ENCODE data around the gene HSD17B13. TPM values are rescaled to one million over a fixed set of nuclear protein-coding genes. Genes with fewer than 3 reads are reported as not detected.

Gene HSD17B13, protein sequence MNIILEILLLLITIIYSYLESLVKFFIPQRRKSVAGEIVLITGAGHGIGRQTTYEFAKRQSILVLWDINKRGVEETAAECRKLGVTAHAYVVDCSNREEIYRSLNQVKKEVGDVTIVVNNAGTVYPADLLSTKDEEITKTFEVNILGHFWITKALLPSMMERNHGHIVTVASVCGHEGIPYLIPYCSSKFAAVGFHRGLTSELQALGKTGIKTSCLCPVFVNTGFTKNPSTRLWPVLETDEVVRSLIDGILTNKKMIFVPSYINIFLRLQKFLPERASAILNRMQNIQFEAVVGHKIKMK
- 0.05 and 0.13 TPM in 2 replicates for polyA plus RNA-seq (2012; rRNA removed)
- 0.06 and 0.08 TPM in 2 replicates for polyA plus RNA-seq (2012; cell fraction: cytosol; rRNA removed)
- polyA plus RNA-seq (2012; cell fraction: nucleus; rRNA removed), result 0.31 TPM in 2 replicates

DNA sequence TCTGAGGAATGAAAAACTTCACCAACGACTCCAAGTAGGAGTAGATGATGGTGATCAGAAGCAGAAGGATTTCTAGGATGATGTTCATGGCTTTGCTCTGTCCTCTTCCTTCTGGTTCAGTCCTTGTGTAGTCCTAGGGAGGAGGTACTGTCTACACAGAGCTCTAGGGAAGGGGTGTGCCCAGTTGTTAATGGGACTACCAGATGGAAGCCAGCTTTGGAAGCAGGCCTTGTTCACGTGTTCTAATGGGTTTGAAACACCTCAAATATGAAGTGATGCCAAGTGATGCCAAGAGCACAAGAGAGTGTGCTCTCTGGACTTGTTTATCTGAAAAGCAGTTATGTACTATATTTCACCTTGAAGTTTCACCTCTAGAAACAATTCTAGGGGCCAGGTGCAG lies at the start of gene HSD17B13:
HSD17B13 (minus strand) TSS at position 129 of the 400 bp plus-strand sequence; CDS start at position 88, 41 bp downstream.
- Histone ChIP-seq H3K27ac (ENCODE audit: low read depth in 2 of 2, low read length in 1 of 2) (no peak within 1 kb of the TSS), H3K9me2 (no peaks in the 10 kb centered on the region), H3K9ac (no peak within 1 kb of the TSS), H3K36me3 (replicated peaks in 1 of 2; ENCODE audit: control insufficient read depth in 1 of 2, insufficient read depth in 2 of 2, low read length in 1 of 2) (no peaks in the 10 kb centered on the region), H3K79me2 (ENCODE audit: insufficient read depth) (no peaks in the 10 kb centered on the region), H3K27me3 (ENCODE audit: insufficient read depth) (no peaks in the 10 kb centered on the region), H3K9me3 (no peaks in the 10 kb centered on the region), H3K4me3 (ENCODE audit: low read depth in 2 of 2, low read length in 1 of 2) (no peak within 1 kb of the TSS), H3F3A (replicated peaks; ENCODE audit: insufficient read depth) (no peaks in the 10 kb centered on the region), H4K20me1 (ENCODE audit: insufficient read depth) (no peaks in the 10 kb centered on the region), H2AFZ (ENCODE audit: low read depth) (no peak within 1 kb of the TSS), H3K4me2 (no peak within 1 kb of the TSS), H3K4me1 (ENCODE audit: control insufficient read depth in 1 of 2, insufficient read depth in 2 of 2, low read depth in 1 of 2, low read length in 1 of 2) (no peaks in the 10 kb centered on the region)
- ChIA-PET CTCF (no interaction called here), POLR2A (no interaction called here)
- WGBS (ENCODE audit: low lambda C conversion rate), result 40% methylated on average over 2 of the region's 2 CpGs
- no peak for TF ChIP-seq FOXJ3 (CRISPR knock-in tag; IDR thresholded peaks at IDR 0.05)
- TF ChIP-seq NFIC (IDR thresholded peaks at IDR 0.05; ENCODE audit: borderline replicate concordance), result no peak
- DNase-seq, result no peak

DNA sequence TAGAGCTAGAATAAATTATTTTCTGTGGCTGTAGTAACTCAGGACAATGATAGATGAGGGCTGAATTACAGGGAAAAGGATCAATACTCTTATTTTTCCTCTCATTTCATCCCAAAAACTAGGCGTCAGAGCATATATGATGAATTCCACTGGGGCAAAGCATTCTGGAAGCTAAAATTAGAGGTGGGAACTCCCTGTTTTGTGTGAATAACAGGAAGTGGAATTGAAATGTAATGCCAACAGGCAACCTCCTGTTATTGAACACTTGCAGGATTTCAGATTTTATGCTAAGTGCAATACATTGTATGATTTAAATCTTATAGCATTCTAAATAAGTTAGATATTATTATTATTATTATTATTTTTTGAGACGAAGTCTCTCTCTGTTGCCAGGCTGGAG lies 47.4 kb upstream of the HSD17B13 start:
- Histone ChIP-seq H3K27me3 (ENCODE audit: insufficient read depth) (no peaks in the 10 kb centered on the region), H3K4me3 (ENCODE audit: low read depth in 2 of 2, low read length in 1 of 2) (no peak overlapping the region), H3K9ac (no peak overlapping the region), H2AFZ (ENCODE audit: low read depth) (no peak overlapping the region), H3K9me3 (no peaks in the 10 kb centered on the region), H3K4me2 (no peak overlapping the region), H3K4me1 (ENCODE audit: control insufficient read depth in 1 of 2, insufficient read depth in 2 of 2, low read depth in 1 of 2, low read length in 1 of 2) (no peaks in the 10 kb centered on the region), H3K9me2 (no peaks in the 10 kb centered on the region), H4K20me1 (ENCODE audit: insufficient read depth) (no peaks in the 10 kb centered on the region), H3K36me3 (replicated peaks in 1 of 2; ENCODE audit: control insufficient read depth in 1 of 2, insufficient read depth in 2 of 2, low read length in 1 of 2) (peaks cover 35 to 77% of the 10 kb centered on the region in 2 experiments), H3F3A (replicated peaks; ENCODE audit: insufficient read depth) (no peaks in the 10 kb centered on the region), H3K27ac (ENCODE audit: low read depth in 2 of 2, low read length in 1 of 2) (no peak overlapping the region), H3K79me2 (ENCODE audit: insufficient read depth) (peaks cover 7% of the 10 kb centered on the region; the same call in 1 of the 2 replicates)
- 95% methylated on average over 2 of the region's 2 CpGs for WGBS (ENCODE audit: low lambda C conversion rate)
- TF ChIP-seq, protein P1, sequence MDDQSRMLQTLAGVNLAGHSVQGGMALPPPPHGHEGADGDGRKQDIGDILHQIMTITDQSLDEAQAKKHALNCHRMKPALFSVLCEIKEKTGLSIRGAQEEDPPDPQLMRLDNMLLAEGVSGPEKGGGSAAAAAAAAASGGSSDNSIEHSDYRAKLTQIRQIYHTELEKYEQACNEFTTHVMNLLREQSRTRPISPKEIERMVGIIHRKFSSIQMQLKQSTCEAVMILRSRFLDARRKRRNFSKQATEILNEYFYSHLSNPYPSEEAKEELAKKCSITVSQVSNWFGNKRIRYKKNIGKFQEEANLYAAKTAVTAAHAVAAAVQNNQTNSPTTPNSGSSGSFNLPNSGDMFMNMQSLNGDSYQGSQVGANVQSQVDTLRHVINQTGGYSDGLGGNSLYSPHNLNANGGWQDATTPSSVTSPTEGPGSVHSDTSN (IDR thresholded peaks at IDR 0.05), result no peak
- no peak for TF ChIP-seq EZH2phosphoT487 (IDR thresholded peaks at IDR 0.05; ENCODE audit: borderline replicate concordance, low read depth)
- no peak for TF ChIP-seq JUND (IDR thresholded peaks at IDR 0.05)
- no peak for TF ChIP-seq FOXJ3 (CRISPR knock-in tag; IDR thresholded peaks at IDR 0.05)
- TF ChIP-seq EP300 (IDR thresholded peaks at IDR 0.05; ENCODE audit: borderline replicate concordance in 1 of 2, low read depth in 1 of 2, low read length in 1 of 2), result no peak
- no peak for TF ChIP-seq TCF12 (IDR thresholded peaks at IDR 0.05)
- TF ChIP-seq FOXM1 (IDR thresholded peaks at IDR 0.05; ENCODE audit: low read depth), result no peak
- ChIA-PET CTCF (interaction anchor here (1.2 to 1.8 kb wide), 2 partner anchors 20 to 97 kb away, joined by 3 to 5 read pairs; partner anchors contain the start of gene HSD17B11), POLR2A (no interaction called here)
- no peak for DNase-seq

DNA sequence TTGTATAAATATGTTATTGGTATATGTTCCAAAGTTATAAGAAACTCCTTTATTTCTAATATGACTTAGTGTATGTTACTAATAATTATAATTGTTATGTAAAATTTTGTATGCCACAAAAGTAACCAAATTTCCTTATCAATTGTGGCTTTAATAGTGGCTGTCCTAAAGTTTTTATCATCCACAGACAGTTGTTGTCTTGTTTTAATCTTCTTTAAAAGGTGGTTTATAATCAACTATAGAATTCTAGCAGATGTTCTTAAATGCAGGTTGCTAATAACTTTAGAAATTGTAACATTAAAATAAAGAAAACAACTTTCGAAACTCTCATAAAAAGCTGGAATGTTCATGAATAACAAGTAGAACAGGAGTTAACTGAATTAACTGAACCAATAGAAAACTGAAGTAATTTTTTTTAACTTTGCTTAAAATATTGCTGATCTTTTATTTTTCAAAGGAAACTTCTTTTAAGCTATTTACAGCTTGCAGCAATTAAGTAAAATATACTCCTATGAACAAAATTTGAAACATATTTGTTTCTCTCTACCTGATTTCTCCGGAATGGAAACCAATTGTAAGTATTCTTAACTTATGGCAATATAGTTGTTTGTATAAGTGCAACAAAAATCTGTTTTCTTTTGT lies 44.0 kb upstream of the HSD17B13 start:
- Histone ChIP-seq H3K27me3 (ENCODE audit: insufficient read depth) (no peaks in the 10 kb centered on the region), H3K79me2 (ENCODE audit: insufficient read depth) (no peaks in the 10 kb centered on the region), H3K27ac (ENCODE audit: low read depth in 2 of 2, low read length in 1 of 2) (no peak overlapping the region), H3K9ac (no peak overlapping the region), H3F3A (replicated peaks; ENCODE audit: insufficient read depth) (no peaks in the 10 kb centered on the region), H3K4me3 (ENCODE audit: low read depth in 2 of 2, low read length in 1 of 2) (no peak overlapping the region), H3K9me3 (no peaks in the 10 kb centered on the region), H3K36me3 (replicated peaks in 1 of 2; ENCODE audit: control insufficient read depth in 1 of 2, insufficient read depth in 2 of 2, low read length in 1 of 2) (peaks cover 43 to 69% of the 10 kb centered on the region in 2 experiments), H3K9me2 (no peaks in the 10 kb centered on the region), H2AFZ (ENCODE audit: low read depth) (no peak overlapping the region), H4K20me1 (ENCODE audit: insufficient read depth) (no peaks in the 10 kb centered on the region), H3K4me2 (no peak overlapping the region), H3K4me1 (ENCODE audit: control insufficient read depth in 1 of 2, insufficient read depth in 2 of 2, low read depth in 1 of 2, low read length in 1 of 2) (no peaks in the 10 kb centered on the region)
- POLR2A ChIA-PET, result no interaction called here
- TF ChIP-seq, protein P2, sequence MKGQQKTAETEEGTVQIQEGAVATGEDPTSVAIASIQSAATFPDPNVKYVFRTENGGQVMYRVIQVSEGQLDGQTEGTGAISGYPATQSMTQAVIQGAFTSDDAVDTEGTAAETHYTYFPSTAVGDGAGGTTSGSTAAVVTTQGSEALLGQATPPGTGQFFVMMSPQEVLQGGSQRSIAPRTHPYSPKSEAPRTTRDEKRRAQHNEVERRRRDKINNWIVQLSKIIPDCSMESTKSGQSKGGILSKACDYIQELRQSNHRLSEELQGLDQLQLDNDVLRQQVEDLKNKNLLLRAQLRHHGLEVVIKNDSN (IDR thresholded peaks at IDR 0.05; ENCODE audit: borderline replicate concordance, low read depth), result no peak
- TF ChIP-seq, protein P3, sequence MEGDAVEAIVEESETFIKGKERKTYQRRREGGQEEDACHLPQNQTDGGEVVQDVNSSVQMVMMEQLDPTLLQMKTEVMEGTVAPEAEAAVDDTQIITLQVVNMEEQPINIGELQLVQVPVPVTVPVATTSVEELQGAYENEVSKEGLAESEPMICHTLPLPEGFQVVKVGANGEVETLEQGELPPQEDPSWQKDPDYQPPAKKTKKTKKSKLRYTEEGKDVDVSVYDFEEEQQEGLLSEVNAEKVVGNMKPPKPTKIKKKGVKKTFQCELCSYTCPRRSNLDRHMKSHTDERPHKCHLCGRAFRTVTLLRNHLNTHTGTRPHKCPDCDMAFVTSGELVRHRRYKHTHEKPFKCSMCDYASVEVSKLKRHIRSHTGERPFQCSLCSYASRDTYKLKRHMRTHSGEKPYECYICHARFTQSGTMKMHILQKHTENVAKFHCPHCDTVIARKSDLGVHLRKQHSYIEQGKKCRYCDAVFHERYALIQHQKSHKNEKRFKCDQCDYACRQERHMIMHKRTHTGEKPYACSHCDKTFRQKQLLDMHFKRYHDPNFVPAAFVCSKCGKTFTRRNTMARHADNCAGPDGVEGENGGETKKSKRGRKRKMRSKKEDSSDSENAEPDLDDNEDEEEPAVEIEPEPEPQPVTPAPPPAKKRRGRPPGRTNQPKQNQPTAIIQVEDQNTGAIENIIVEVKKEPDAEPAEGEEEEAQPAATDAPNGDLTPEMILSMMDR (IDR thresholded peaks at IDR 0.05), result no peak
- TF ChIP-seq TAF1 (IDR thresholded peaks at IDR 0.05; ENCODE audit: borderline replicate concordance, low read depth, low read length) (no peak), GATA2 (CRISPR knock-in tag; IDR thresholded peaks at IDR 0.05) (no peak), FOXM1 (IDR thresholded peaks at IDR 0.05; ENCODE audit: low read depth) (no peak)
- DNase-seq, result no peak
- CTCF ChIA-PET, result interaction anchor here (2.5 kb wide), 1 partner anchor 9 kb away, joined by 13 read pairs; no protein-coding TSS in a partner anchor
- 95% methylated on average over 2 of the region's 2 CpGs for WGBS (ENCODE audit: low lambda C conversion rate)
